Keratinocyte (primary cell): ENCODE data around the gene CD96. TPM values are rescaled to one million over a fixed set of nuclear protein-coding genes. Genes with fewer than 3 reads are reported as not detected.
"Not testable (repeated sequence)": the region's sequence is repeated elsewhere in the genome, so short reads cannot be mapped to it uniquely, and the experiment has no call there.

Experiments used
- DNase-seq: peaks from one replicate; pipeline ENCODE4 v3.0.0-alpha.2; 2011; ENCODE audit warnings: low read depth, missing footprints, low spot score
- FAIRE-seq: peaks from 2 replicates; lab custom pipeline; 2011; peaks lifted over from hg19 to GRCh38; lab: Jason Lieb, UNC
- H2AFZ ChIP-seq: 2 replicates; pipeline ENCODE4 v1.6.0; 2012; ENCODE audit warnings: low read length, control low read depth, inconsistent platforms; ENCODE audit not compliant: control insufficient read depth
- H3K27ac ChIP-seq: 2 replicates; pipeline ENCODE4 v1.5.1; 2011; ENCODE audit warnings: low read length; ENCODE audit not compliant: control insufficient read depth, insufficient read depth
- H3K27me3 ChIP-seq: 3 replicates; pipeline ENCODE4 v1.6.0; 2011; ENCODE audit warnings: low read length; ENCODE audit not compliant: control insufficient read depth, insufficient read depth; ENCODE audit errors: extremely low read depth
- H3K36me3 ChIP-seq, 2 experiments: 2 replicates in 1 of 2; 3 replicates in 1 of 2; pipeline ENCODE4 v1.5.1; 2011; ENCODE audit warnings: low read length in 2 of 2, mild to moderate bottlenecking in 1 of 2; ENCODE audit not compliant: control insufficient read depth in 2 of 2, insufficient read depth in 2 of 2; ENCODE audit errors: extremely low read depth in 1 of 2
- H3K4me1 ChIP-seq: 3 replicates; pipeline ENCODE4 v1.5.1; 2011; ENCODE audit warnings: low read length; ENCODE audit not compliant: control insufficient read depth, insufficient read depth; ENCODE audit errors: extremely low read depth
- H3K4me2 ChIP-seq: 3 replicates; pipeline ENCODE4 v1.6.0; 2011; ENCODE audit warnings: low read depth, low read length; ENCODE audit not compliant: control insufficient read depth, insufficient read depth; ENCODE audit errors: extremely low read depth
- H3K4me3 ChIP-seq, 3 experiments: fragments of 200-600 bp in 1 of 3; sonication (generic) in 1 of 3; 2 replicates in 2 of 3; 3 replicates in 1 of 3; pipeline ENCODE4 v1.5.1; 2011 to 2016; ENCODE audit warnings: low read length in 3 of 3, mild to moderate bottlenecking in 3 of 3, control low read depth in 2 of 3, inconsistent platforms in 1 of 3, low read depth in 1 of 3, mixed read lengths in 1 of 3, mixed run types in 1 of 3, moderate library complexity in 1 of 3; ENCODE audit not compliant: control insufficient read depth in 2 of 3, insufficient read depth in 2 of 3; ENCODE audit errors: extremely low read depth in 1 of 3
- H3K79me2 ChIP-seq: 2 replicates; pipeline ENCODE4 v1.6.0; 2012; ENCODE audit warnings: low read length; ENCODE audit not compliant: control insufficient read depth, insufficient read depth
- H3K9ac ChIP-seq: 3 replicates; pipeline ENCODE4 v1.6.0; 2011; ENCODE audit warnings: low read length; ENCODE audit not compliant: control insufficient read depth, insufficient read depth; ENCODE audit errors: extremely low read depth
- H3K9me1 ChIP-seq: 3 replicates; pipeline ENCODE4 v1.6.0; 2011; ENCODE audit warnings: low read length; ENCODE audit not compliant: control insufficient read depth, insufficient read depth; ENCODE audit errors: extremely low read depth
- H3K9me3 ChIP-seq: 2 replicates; pipeline ENCODE4 v1.5.1; 2012; ENCODE audit warnings: low read depth, low read length; ENCODE audit not compliant: control insufficient read depth
- H4K20me1 ChIP-seq: 3 replicates; pipeline ENCODE4 v1.6.0; 2011; ENCODE audit warnings: low read length; ENCODE audit not compliant: control insufficient read depth, insufficient read depth; ENCODE audit errors: extremely low read depth
- EZH2 ChIP-seq: IDR thresholded peaks from one replicate; pipeline ENCODE4 v1.6.1; 2012; ENCODE audit warnings: inconsistent platforms, mild to moderate bottlenecking, low read length, moderate library complexity
- dilution Hi-C: fragments of 300-500 bp; cut with MboI; formaldehyde crosslinking; loops from one replicate; pipeline ENCODE4 v1.7.0; 2020; ENCODE audit warnings: low sequenced_read_pairs; ENCODE audit not compliant: extremely low pct_ligation_motif_present
- polyA plus RNA-seq, 5 experiments: library from polyadenylated mRNA; depleted of rRNA in 3 of 5; stranded (reverse) in 3 of 5; stranded (forward) in 1 of 5; unstranded in 1 of 5; fragments of >200 nt; gene quantifications; 1 replicate in 1 of 5; 2 replicates in 3 of 5; 3 replicates in 1 of 5; pipeline versions ENCODE4 v1.2.1 to v1.2.3, GENCODE V29; 2011 to 2012; ENCODE audit warnings: missing spikeins in 2 of 5, low read depth in 1 of 5, low replicate concordance in 1 of 5
- TF ChIP-seq, protein P1 (sequence below), 3 experiments: IDR thresholded peaks in 1 of 3; conservative IDR thresholded peaks in 1 of 3; optimal IDR thresholded peaks in 1 of 3; 2 replicates in 2 of 3; 3 replicates in 1 of 3; pipeline versions ENCODE3 to v1.5.1; 2011; ENCODE audit warnings: low read length in 3 of 3, mild to moderate bottlenecking in 3 of 3, moderate library complexity in 2 of 3, control low read depth in 1 of 3, inconsistent platforms in 1 of 3; ENCODE audit not compliant: insufficient read depth in 2 of 3; ENCODE audit errors: extremely low read depth in 1 of 3

Gene CD96
- polyA plus RNA-seq, 1 donor (not counting 4 experiments of a cell fraction or from before 2014, with no cell fraction given), result 0.13 TPM

DNA sequence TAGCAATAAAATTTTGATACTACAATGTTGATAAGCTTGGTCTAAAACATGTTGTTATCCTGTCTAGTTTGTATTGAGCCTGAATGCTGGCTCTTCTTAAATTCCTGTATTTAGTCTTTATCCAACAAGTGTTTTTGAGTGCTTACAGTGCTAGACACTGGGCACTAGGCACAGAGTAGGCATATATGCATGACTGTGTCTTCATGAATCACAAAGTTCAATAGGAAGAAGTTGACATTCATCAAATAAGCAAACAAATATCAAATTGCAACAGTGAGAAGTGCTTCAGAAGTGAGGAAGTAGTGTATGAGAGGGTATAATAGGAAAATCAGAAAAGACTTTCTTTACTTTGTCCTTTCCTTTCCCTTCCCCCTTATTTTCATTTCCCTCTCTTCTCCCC lies 6.8 kb downstream of the CD96 start:
- no peak overlapping the region for H3K4me2 ChIP-seq
- H3K4me1 ChIP-seq, result no peaks in the 10 kb centered on the region
- H3K27me3 ChIP-seq, result no peaks in the 10 kb centered on the region
- TF ChIP-seq, protein P1, sequence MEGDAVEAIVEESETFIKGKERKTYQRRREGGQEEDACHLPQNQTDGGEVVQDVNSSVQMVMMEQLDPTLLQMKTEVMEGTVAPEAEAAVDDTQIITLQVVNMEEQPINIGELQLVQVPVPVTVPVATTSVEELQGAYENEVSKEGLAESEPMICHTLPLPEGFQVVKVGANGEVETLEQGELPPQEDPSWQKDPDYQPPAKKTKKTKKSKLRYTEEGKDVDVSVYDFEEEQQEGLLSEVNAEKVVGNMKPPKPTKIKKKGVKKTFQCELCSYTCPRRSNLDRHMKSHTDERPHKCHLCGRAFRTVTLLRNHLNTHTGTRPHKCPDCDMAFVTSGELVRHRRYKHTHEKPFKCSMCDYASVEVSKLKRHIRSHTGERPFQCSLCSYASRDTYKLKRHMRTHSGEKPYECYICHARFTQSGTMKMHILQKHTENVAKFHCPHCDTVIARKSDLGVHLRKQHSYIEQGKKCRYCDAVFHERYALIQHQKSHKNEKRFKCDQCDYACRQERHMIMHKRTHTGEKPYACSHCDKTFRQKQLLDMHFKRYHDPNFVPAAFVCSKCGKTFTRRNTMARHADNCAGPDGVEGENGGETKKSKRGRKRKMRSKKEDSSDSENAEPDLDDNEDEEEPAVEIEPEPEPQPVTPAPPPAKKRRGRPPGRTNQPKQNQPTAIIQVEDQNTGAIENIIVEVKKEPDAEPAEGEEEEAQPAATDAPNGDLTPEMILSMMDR (optimal IDR thresholded peaks at IDR 0.05 in 1 of 3, IDR thresholded peaks at IDR 0.05 in 1 of 3, conservative IDR thresholded peaks at IDR 0.05 in 1 of 3; ENCODE audit: extremely low read depth in 1 of 3, insufficient read depth in 2 of 3, low read length in 3 of 3), result no peak
- TF ChIP-seq EZH2, result no peak
- H3K4me3 ChIP-seq, result no peak overlapping the region
- dilution Hi-C loops, result no loop called here
- H3K9me1 ChIP-seq, result no peaks in the 10 kb centered on the region
- no peaks in the 10 kb centered on the region for H4K20me1 ChIP-seq
- H3K9me3 ChIP-seq, result no peaks in the 10 kb centered on the region
- no peak overlapping the region for H2AFZ ChIP-seq
- no peaks in the 10 kb centered on the region for H3K79me2 ChIP-seq
- DNase-seq (no peak), FAIRE-seq (no peak)
- H3K9ac ChIP-seq, result no peak overlapping the region
- H3K36me3 ChIP-seq, result no peaks in the 10 kb centered on the region
- H3K27ac ChIP-seq, result no peak overlapping the region

DNA sequence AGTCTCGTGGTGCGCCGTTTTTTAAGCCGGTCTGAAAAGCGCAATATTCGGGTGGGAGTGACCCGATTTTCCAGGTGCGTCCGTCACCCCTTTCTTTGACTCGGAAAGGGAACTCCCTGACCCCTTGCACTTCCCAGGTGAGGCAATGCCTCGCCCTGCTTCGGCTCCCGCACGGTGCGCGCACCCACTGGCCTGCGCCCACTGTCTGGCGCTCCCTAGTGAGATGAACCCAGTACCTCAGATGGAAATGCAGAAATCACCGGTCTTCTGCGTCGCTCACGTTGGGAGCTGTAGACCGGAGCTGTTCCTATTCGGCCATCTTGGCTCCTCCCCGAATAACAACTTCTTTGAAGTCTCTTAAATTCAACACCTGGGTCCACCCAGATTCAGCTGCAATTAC lies 19.9 kb downstream of the CD96 start:
- H3K4me1 ChIP-seq, FAIRE-seq, H2AFZ ChIP-seq, H3K4me3 ChIP-seq, H3K27me3 ChIP-seq, H3K9me3 ChIP-seq, H3K4me2 ChIP-seq, DNase-seq, dilution Hi-C loops, H3K36me3 ChIP-seq, H3K9me1 ChIP-seq, H4K20me1 ChIP-seq, H3K27ac ChIP-seq, H3K9ac ChIP-seq, H3K79me2 ChIP-seq: not testable (repeated sequence)

DNA sequence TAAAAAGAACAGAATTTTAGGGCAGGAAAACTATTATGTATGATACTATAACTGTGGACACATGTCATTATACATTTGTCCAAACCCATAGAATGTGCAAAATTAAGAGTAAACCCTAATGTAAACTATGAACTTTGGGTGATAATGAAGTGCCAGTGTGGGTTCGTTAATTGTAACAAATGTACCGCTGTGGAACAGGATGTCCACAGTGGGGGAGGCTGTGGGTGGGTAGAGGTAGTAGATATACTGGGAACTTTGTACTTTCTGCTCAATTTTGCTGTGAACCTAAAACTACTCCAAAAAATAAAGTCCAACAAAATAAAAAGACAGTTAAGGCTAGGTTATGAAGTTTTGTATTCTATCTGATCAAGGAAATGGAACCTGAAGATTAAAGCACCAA lies 24.8 kb downstream of the CD96 start:
- FAIRE-seq (no peak), DNase-seq (no peak)
- Histone ChIP-seq H3K36me3 (no peaks in the 10 kb centered on the region), H2AFZ (no peak overlapping the region), H3K4me2 (no peak overlapping the region), H4K20me1 (no peaks in the 10 kb centered on the region), H3K9ac (no peak overlapping the region), H3K27ac (no peak overlapping the region), H3K4me3 (no peak overlapping the region), H3K9me1 (no peaks in the 10 kb centered on the region), H3K79me2 (no peaks in the 10 kb centered on the region), H3K4me1 (no peaks in the 10 kb centered on the region), H3K27me3 (no peaks in the 10 kb centered on the region), H3K9me3 (no peaks in the 10 kb centered on the region)
- dilution Hi-C loops, result no loop called here
- no peak for TF ChIP-seq EZH2
- TF ChIP-seq, protein P1 (optimal IDR thresholded peaks at IDR 0.05 in 1 of 3, IDR thresholded peaks at IDR 0.05 in 1 of 3, conservative IDR thresholded peaks at IDR 0.05 in 1 of 3; ENCODE audit: extremely low read depth in 1 of 3, insufficient read depth in 2 of 3, low read length in 3 of 3), result no peak
